Natural killer cell treated with Interleukin-12 subunit alpha and Interleukin-12 subunit beta and Interleukin-15 and Interleukin-18, amount 100 ng/mL, for 72 hours (primary cell): ENCODE data around the gene CDCA5. TPM values are rescaled to one million over a fixed set of nuclear protein-coding genes. Genes with fewer than 3 reads are reported as not detected.

Source experiments
- ATAC-seq, 2 donors: fragments of 150-1000 bp; cut with Tn5 transposase in 1 of 2; sonication (Bioruptor Pico), chemical (Tn5 transposase) in 1 of 2; 2 replicates each; pipeline ENCODE4 v1.10.0; 2021
- DNase-seq: peaks from one replicate; pipeline ENCODE4 v3.0.0; 2022; ENCODE audit warnings: low spot score
- H3K27ac Mint-ChIP-seq, 2 donors: 1 replicate in 1 of 2; 2 replicates in 1 of 2; pipeline ENCODE4 v1.8.0; 2022; ENCODE audit warnings: mixed read lengths in 2 of 2, mild to moderate bottlenecking in 1 of 2, moderate library complexity in 1 of 2
- H3K27me3 Mint-ChIP-seq, 2 donors: 1 replicate in 1 of 2; 2 replicates in 1 of 2; pipeline ENCODE4 v1.8.0; 2022; ENCODE audit warnings: mixed read lengths in 2 of 2
- H3K36me3 Mint-ChIP-seq: one replicate; pipeline ENCODE4 v1.8.0; 2022; ENCODE audit warnings: mixed read lengths
- H3K4me1 Mint-ChIP-seq, 2 donors: 1 replicate in 1 of 2; 2 replicates in 1 of 2; pipeline ENCODE4 v1.8.0; 2022; ENCODE audit warnings: low read depth in 2 of 2, mixed read lengths in 2 of 2, mild to moderate bottlenecking in 1 of 2
- H3K4me3 Mint-ChIP-seq: one replicate; pipeline ENCODE4 v1.8.0; 2022; ENCODE audit warnings: mixed read lengths
- H3K9me3 Mint-ChIP-seq: 2 replicates; pipeline ENCODE4 v1.8.0; 2022; ENCODE audit warnings: mixed read lengths
- total RNA-seq, 2 donors: library from RNA; stranded (reverse); gene quantifications; one replicate each; pipeline ENCODE4 v1.2.3, GENCODE V29; 2022

The CDCA5 gene
- total RNA-seq, 2 donors from 2014 or later: 59.2 to 140 TPM

DNA sequence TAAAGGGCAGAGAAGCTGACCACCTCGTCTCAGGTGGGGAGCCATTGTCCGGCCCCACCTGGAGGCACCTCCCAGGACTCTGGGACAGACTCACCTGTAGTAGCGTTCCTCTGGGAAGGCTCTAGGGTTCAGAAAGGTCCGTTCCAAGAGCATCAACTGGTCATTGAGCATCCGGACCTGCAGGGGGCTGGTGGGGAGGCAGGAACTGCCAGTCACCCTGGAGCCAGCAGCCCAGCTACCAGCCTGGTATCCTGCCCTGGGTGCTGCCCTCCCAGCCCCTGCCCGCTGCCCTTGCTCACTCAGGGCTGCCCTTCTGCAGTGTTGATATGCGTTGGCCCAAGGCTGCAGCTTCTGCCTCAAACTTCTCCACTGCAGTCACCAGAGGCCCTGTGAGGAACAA, 38.1 kb downstream of the CDCA5 start:
- no peak for DNase-seq
- Mint-ChIP-seq H3K4me1 (peaks cover 7 to 16% of the 10 kb centered on the region in 2 donors), H3K4me3 (no peak overlapping the region), H3K27me3 (no peaks in the 10 kb centered on the region), H3K36me3 (no peaks in the 10 kb centered on the region), H3K9me3 (no peaks in the 10 kb centered on the region), H3K27ac (no peak overlapping the region)
- no peak for ATAC-seq

DNA sequence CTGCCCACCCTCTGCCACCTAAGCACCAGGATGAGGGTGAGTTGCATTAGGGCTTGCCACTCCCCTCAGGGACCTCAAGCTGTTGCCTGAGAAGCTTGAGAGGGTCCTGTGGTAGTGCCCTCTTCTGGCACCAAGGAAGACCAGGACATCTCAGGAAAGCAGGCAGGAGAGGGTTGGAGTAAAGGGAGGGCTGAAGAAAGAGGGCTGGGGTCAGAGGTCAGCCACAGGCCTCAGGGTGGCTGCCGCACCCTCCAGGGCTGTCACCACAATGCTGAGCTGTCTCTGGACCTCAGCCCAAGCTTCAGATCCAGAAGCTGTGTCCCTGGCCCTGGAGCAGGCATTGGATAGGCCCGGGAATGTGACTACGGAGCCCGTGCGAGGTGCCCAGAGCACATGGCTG, 38.8 kb downstream of the CDCA5 start:
- DNase-seq (no peak), ATAC-seq (no peak)
- Mint-ChIP-seq H3K9me3 (no peaks in the 10 kb centered on the region), H3K4me1 (peaks cover 7 to 16% of the 10 kb centered on the region in 2 donors), H3K27ac (no peak overlapping the region), H3K36me3 (no peaks in the 10 kb centered on the region), H3K27me3 (no peaks in the 10 kb centered on the region), H3K4me3 (no peak overlapping the region)

DNA sequence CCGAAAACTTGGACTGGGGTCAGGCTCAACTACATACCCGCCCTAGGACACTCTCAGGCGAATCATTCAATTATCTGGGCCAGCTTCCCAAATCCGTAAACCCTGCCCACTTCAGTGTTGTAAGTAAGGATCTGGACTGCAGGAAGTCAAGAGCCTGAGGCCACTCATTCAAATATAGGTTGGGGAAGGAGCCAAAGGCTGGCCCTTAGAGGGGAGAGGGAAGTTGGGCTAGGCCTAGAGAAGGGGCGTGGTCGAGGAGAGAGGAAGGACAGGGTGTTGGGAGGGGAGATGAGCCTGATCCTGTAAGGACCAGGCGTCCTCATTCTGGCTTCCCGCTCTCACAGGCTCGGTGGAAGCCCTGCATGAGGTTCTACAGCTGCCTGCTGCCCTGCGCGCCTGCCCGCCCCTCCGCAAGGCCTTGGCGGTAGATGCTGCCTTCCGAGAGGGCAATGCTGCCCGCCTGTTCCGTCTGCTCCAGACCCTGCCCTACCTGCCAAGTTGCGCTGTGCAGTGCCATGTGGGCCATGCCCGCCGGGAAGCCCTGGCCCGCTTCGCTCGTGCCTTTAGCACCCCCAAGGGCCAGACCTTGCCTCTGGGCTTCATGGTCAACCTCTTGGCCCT, 39.8 kb downstream of the CDCA5 start:
- ATAC-seq (no peak), DNase-seq (no peak)
- no peaks in the 10 kb centered on the region for H3K27me3 Mint-ChIP-seq
- H3K36me3 Mint-ChIP-seq: no peaks in the 10 kb centered on the region
- no peak overlapping the region for H3K4me3 Mint-ChIP-seq
- H3K9me3 Mint-ChIP-seq: no peaks in the 10 kb centered on the region
- H3K4me1 Mint-ChIP-seq: peaks cover 7 to 16% of the 10 kb centered on the region in 2 donors
- H3K27ac Mint-ChIP-seq: no peak overlapping the region

DNA sequence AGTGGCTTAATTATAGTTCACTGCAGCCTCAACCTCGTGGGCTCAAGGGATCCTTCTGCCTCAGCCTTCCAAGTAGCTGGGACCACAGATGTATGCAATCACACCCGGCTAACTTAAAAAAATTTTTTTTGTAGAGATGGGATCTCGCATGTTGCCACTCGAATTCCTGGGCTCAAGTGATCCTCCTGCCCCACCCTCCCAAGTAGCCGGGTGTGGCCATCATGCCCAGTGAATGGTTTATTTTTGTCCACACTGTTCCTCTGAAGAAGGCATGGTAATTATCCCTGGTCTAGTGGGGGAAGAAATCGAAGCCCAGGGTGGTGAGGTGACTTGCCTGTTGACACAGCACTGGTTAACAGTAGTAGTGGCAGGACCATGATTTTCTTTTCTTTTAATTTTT, 40.9 kb downstream of the CDCA5 start:
- H3K36me3 Mint-ChIP-seq: no peaks in the 10 kb centered on the region
- ATAC-seq: no peak
- peak overlapping the region; percentile 73 for H3K4me3 Mint-ChIP-seq
- no peaks in the 10 kb centered on the region for H3K9me3 Mint-ChIP-seq
- peaks cover 7 to 13% of the 10 kb centered on the region in 2 donors for H3K4me1 Mint-ChIP-seq
- H3K27me3 Mint-ChIP-seq: no peaks in the 10 kb centered on the region
- H3K27ac Mint-ChIP-seq: peak overlapping the region in 1 of 2 donors; percentile 33
- no peak for DNase-seq

DNA sequence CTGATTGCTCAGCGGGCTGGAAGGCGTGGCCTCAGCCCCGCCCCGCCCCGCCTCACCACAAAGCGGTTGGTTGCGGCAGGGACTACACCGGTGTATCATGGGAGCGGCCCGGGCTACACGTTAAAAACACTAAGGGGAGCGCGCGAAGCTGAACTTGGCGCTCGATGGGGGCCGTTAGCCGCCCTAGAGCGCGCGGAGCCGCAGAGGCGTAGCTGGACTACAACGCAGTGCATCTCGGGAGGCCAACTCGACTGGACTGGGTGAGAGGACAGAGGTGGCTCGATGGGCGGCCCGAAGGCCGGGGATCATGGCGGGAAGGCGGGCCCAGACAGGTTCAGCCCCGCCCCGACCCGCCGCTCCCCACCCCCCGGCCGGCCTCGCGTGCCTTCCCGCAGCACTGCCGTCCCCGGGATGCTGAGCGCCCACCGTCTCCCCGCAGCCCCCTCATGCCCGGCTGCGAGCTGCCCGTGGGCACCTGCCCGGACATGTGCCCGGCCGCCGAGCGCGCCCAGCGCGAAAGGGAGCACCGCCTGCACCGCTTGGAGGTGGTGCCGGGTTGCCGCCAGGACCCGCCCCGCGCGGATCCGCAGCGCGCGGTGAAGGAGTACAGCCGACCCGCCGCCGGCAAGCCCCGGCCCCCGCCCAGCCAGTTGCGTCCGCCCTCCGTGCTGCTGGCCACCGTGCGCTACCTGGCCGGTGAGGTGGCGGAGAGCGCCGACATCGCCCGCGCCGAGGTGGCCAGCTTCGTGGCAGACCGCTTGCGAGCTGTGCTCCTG, 42.8 kb downstream of the CDCA5 start, which contains the start of gene SAC3D1:
TSS of gene SAC3D1 (plus strand) at position 364 of the 776 bp plus-strand sequence. CDS start at position 447, 83 bp downstream.
- peak within 1 kb of the TSS; percentile 80 to 90 for H3K27ac Mint-ChIP-seq
- peak; percentile 97 for ATAC-seq
- peak; percentile 92 for DNase-seq

DNA sequence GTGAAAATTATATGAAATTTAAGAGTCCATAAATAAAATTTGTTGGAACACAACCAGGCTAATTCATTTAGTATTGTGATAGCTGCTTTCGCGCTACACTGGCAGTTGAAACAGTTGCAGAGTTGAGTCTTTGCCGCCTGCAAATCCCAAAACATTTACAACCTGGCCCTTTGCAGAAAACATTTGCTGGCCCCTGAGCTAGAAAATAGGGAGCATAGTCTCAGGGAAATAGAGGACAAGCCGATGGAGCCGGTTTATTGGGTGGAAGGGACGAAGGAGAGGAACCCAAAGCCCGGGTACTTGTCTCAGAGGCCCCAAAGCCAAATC, 43.4 kb downstream of the CDCA5 start:
- no peak for ATAC-seq
- peak overlapping the region; percentile 80 to 90 for H3K27ac Mint-ChIP-seq

More for the DNA sequence above, 42.8 kb downstream of the CDCA5 start, which contains the start of gene SAC3D1:
- no peaks in the 10 kb centered on the region for H3K36me3 Mint-ChIP-seq
- H3K4me1 Mint-ChIP-seq: peaks cover 0 to 4% of the 10 kb centered on the region in 2 donors
- H3K27me3 Mint-ChIP-seq: no peaks in the 10 kb centered on the region
- H3K9me3 Mint-ChIP-seq: no peaks in the 10 kb centered on the region
- peak within 1 kb of the TSS; percentile 91 for H3K4me3 Mint-ChIP-seq

DNA sequence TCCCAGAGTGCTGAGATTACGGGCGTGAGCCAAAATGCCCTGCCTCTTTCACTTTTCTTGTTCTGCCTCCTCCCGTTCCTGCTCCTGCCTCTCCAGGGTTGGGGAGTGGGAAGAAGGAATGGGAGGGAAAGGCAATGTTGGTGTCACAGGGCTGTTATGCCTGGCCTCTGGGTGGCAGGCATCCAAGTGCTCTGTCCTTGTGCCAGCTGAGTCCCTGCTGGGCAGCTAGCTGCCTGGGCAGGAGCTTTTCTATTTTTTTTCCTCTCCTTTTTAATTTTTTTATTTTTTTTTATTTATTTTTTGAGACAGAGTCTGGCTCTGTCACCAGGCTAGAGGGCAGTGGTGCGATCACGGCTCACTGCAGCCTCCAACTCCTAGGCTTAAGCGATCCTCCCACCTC, 46.9 kb downstream of the CDCA5 start:
- Mint-ChIP-seq H3K9me3 (no peaks in the 10 kb centered on the region), H3K4me3 (no peak overlapping the region), H3K36me3 (no peaks in the 10 kb centered on the region), H3K4me1 (no peaks in the 10 kb centered on the region), H3K27me3 (no peaks in the 10 kb centered on the region), H3K27ac (no peak overlapping the region)
- DNase-seq (no peak), ATAC-seq (no peak)

More for the DNA sequence above, 43.4 kb downstream of the CDCA5 start:
- H3K27me3 Mint-ChIP-seq: no peaks in the 10 kb centered on the region
- no peaks in the 10 kb centered on the region for H3K9me3 Mint-ChIP-seq
- DNase-seq: no peak
- H3K4me3 Mint-ChIP-seq: peak overlapping the region; percentile 91
- H3K36me3 Mint-ChIP-seq: no peaks in the 10 kb centered on the region
- H3K4me1 Mint-ChIP-seq: peaks cover 0 to 4% of the 10 kb centered on the region in 2 donors

DNA sequence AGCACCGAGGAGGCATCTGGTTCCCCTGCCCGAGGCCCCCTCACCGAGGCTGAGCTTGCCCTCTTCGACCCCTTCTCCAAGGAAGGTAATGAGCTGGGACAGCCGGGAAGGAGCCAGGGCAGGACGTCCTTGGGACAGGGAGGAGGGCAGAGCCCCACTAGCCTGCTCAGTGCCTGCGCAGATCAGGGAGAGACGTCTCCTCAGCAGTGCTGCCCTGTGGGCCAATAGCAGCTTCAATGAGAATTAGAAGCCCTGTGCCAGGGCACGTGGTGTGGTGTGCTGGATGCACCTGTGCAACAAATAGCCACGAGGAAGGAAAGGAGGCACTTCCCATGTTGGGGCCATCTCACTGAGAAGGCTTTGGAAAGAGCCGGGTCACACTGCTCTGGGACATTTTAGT, 48.3 kb downstream of the CDCA5 start:
- Mint-ChIP-seq H3K9me3 (no peaks in the 10 kb centered on the region), H3K27me3 (no peaks in the 10 kb centered on the region), H3K27ac (no peak overlapping the region), H3K4me1 (no peaks in the 10 kb centered on the region), H3K4me3 (no peak overlapping the region), H3K36me3 (no peaks in the 10 kb centered on the region)
- no peak for ATAC-seq
- DNase-seq: no peak

DNA sequence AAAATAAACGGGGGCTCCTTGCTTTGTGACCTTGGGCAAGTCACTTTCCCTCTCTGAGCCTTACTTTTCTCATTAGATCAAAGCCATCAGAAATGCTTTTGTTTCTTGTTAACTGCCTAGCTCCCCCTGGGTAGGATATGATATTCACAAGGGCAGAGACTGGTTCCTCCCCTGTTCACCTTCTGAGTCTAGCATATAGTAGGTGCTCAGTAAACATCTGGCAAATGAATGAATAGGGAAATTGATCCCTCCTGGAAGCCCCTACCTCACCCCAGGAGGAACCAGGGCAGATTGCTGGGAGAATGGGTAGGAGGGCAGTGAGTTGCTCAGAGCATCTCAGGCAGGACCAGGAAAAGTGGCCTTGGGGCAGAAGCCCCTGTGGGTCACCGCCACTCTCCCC, 49.4 kb downstream of the CDCA5 start:
- Mint-ChIP-seq H3K4me3 (no peak overlapping the region), H3K27me3 (no peaks in the 10 kb centered on the region), H3K4me1 (no peaks in the 10 kb centered on the region), H3K36me3 (no peaks in the 10 kb centered on the region), H3K9me3 (no peaks in the 10 kb centered on the region), H3K27ac (no peak overlapping the region)
- no peak for DNase-seq
- no peak for ATAC-seq

DNA sequence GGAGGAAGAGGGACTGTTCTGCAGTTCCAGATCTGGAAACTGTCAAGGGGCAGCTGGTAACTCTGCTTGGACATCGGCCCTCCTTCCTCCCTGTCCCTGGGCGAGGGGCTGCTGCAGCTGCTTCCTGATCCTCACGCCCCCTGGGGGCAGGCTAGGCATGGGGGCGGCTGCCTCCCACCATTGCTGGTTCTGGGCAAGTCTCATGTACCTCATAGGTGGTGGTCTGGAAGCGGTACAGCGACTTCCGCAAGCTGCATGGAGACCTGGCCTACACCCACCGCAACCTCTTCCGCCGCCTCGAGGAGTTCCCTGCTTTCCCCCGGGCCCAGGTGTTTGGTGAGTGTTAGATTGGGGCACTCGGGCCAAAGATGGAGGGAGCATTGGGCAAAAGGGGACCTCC, 51.6 kb downstream of the CDCA5 start:
- Mint-ChIP-seq H3K27me3 (no peaks in the 10 kb centered on the region), H3K4me1 (peaks cover 8 to 11% of the 10 kb centered on the region in 2 donors), H3K9me3 (no peaks in the 10 kb centered on the region), H3K36me3 (no peaks in the 10 kb centered on the region), H3K27ac (no peak overlapping the region), H3K4me3 (no peak overlapping the region)
- DNase-seq (no peak), ATAC-seq (no peak)

Other genes starting within 250 kb of the CDCA5 start
- 1 to 10 TPM in 1 of 2 donors, under 1 TPM in 1; 0.59 to 1.9 TPM for gene CDC42BPG, start 239.4 kb downstream of the CDCA5 start, total RNA-seq
- 100 to 1,000 TPM; 202 to 235 TPM for gene EHD1, start 205.4 kb downstream of the CDCA5 start, total RNA-seq
- 10 to 100 TPM; 24.1 to 31.9 TPM for gene ATG2A, start 166.8 kb downstream of the CDCA5 start, total RNA-seq
- 10 to 100 TPM; 32.6 to 35.6 TPM for gene PPP2R5B, start 159.4 kb downstream of the CDCA5 start, total RNA-seq
- not detected for gene GPHA2, start 148.1 kb downstream of the CDCA5 start, total RNA-seq
- gene MAJIN, start 111.9 kb downstream of the CDCA5 start, total RNA-seq: not detected
- not detected for gene BATF2, start 87.1 kb downstream of the CDCA5 start, total RNA-seq
- 10 to 100 TPM; 29.4 to 50.5 TPM for gene ARL2, start 69.9 kb downstream of the CDCA5 start, total RNA-seq
- gene SNX15, start 56.6 kb downstream of the CDCA5 start, total RNA-seq: 10 to 100 TPM; 14.1 to 28.2 TPM
- 10 to 100 TPM in 1 of 2 donors, 1 to 10 TPM in 1; 7.6 to 18.5 TPM for gene SAC3D1, start 42.8 kb downstream of the CDCA5 start, total RNA-seq
- 10 to 100 TPM; 14.2 to 34.7 TPM for gene NAALADL1, start 25.5 kb downstream of the CDCA5 start, total RNA-seq
- 10 to 100 TPM; 34.1 to 36.5 TPM for gene ZFPL1, start 182 bp upstream of the CDCA5 start, total RNA-seq
- 100 to 1,000 TPM; 132 to 149 TPM for gene VPS51, start 12.2 kb upstream of the CDCA5 start, total RNA-seq
- 10 to 100 TPM; 18.6 to 30.7 TPM for gene TM7SF2, start 27.8 kb upstream of the CDCA5 start, total RNA-seq
- 10 to 100 TPM in 1 of 2 donors, 1 to 10 TPM in 1; 9.8 to 23.7 TPM for gene ZNHIT2, start 33.7 kb upstream of the CDCA5 start, total RNA-seq
- 100 to 1,000 TPM; 681 to 986 TPM for gene FAU, start 38.1 kb upstream of the CDCA5 start, total RNA-seq
- gene MRPL49, start 38.3 kb upstream of the CDCA5 start, total RNA-seq: 10 to 100 TPM; 77.8 to 80.4 TPM
- 10 to 100 TPM; 78.8 to 80.1 TPM for gene SYVN1, start 50.5 kb upstream of the CDCA5 start, total RNA-seq
- gene SPDYC, start 86.2 kb upstream of the CDCA5 start, total RNA-seq: not detected
- 100 to 1,000 TPM; 141 to 146 TPM for gene CAPN1, start 97.9 kb upstream of the CDCA5 start, total RNA-seq
- 10 to 100 TPM; 56.8 to 80.9 TPM for gene POLA2, start 177.9 kb upstream of the CDCA5 start, total RNA-seq
- gene CDC42EP2, start 230.8 kb upstream of the CDCA5 start, total RNA-seq: 1 to 10 TPM in 1 of 2 donors, not detected in 1; 1.7 TPM
- gene DPF2, start 249.8 kb upstream of the CDCA5 start, total RNA-seq: 10 to 100 TPM; 61.8 to 82.5 TPM